Activated B cell treated with CpG ODN at 0.5 μM for 24 hours (primary cell): Measurements from ENCODE around the gene PPFIA1. TPM values are rescaled to one million over a fixed set of nuclear protein-coding genes. Genes with fewer than 3 reads are reported as not detected.

Source experiments
- ATAC-seq: fragments of 200-7000 bp; cut with Tn5 transposase; one replicate; pipeline ENCODE4 v1.10.0; 2021; ENCODE audit warnings: low read depth, mild to moderate bottlenecking, moderate library complexity
- CTCF ChIA-PET: fragments of 350-600 bp; sonication (Branson Sonifier 250); formaldehyde crosslinking; loops from one replicate; lab custom pipeline; 2021; ENCODE audit warnings: antibody characterized with exemption; lab: Charles Lee
- POLR2A ChIA-PET: fragments of 350-600 bp; sonication (Branson Sonifier 250); formaldehyde crosslinking; loops from one replicate; lab custom pipeline; 2021; ENCODE audit warnings: antibody characterized with exemption; lab: Charles Lee
- DNase-seq: peaks from one replicate; pipeline ENCODE4 v3.0.0; 2022
- H3K27ac Mint-ChIP-seq: one replicate; pipeline ENCODE4 v1.8.0; 2020; ENCODE audit warnings: mixed read lengths
- H3K27me3 Mint-ChIP-seq: one replicate; pipeline ENCODE4 v1.8.0; 2021; ENCODE audit warnings: mixed read lengths
- H3K36me3 Mint-ChIP-seq: one replicate; pipeline ENCODE4 v1.8.0; 2021; ENCODE audit warnings: low read depth, mixed read lengths
- H3K4me1 Mint-ChIP-seq: one replicate; pipeline ENCODE4 v1.8.0; 2021; ENCODE audit warnings: mixed read lengths
- H3K4me3 Mint-ChIP-seq: one replicate; pipeline ENCODE4 v1.8.0; 2020; ENCODE audit warnings: mild to moderate bottlenecking, mixed read lengths
- H3K9me3 Mint-ChIP-seq: one replicate; pipeline ENCODE4 v1.8.0; 2020; ENCODE audit warnings: mixed read lengths
- CTCF ChIP-seq: fragments of 200-600 bp; IDR thresholded peaks from one replicate; pipeline ENCODE4 v1.8.0; 2022; ENCODE audit warnings: antibody characterized with exemption, mild to moderate bottlenecking
- intact Hi-C: fragments of 100-400 bp; cut with micrococcal nuclease; formaldehyde crosslinking; loops from one replicate; pipeline ENCODE4 v1.15.1; 2024
- total RNA-seq: library from RNA; stranded (reverse); gene quantifications from 2 replicates; pipeline ENCODE4 v1.2.3, GENCODE V29; 2022

The PPFIA1 gene
- total RNA-seq, 1 donor from 2014 or later = 53.3 TPM

GRCh38 chr11:70358753-70359152, 88.3 kb downstream of the PPFIA1 start:
- Mint-ChIP-seq H3K36me3 (peaks cover 90% of the 10 kb centered on the region), H3K4me3 (no peak overlapping the region), H3K9me3 (no peaks in the 10 kb centered on the region), H3K27me3 (no peaks in the 10 kb centered on the region), H3K27ac (no peak overlapping the region), H3K4me1 (no peaks in the 10 kb centered on the region)
- POLR2A ChIA-PET = no interaction called here
- CTCF ChIA-PET = no interaction called here
- no peak for ATAC-seq
- no peak for TF ChIP-seq CTCF
- intact Hi-C loops = no loop called here
- no peak for DNase-seq

- Mint-ChIP-seq H3K9me3 (no peaks in the 10 kb centered on the region), H3K36me3 (peaks cover 87% of the 10 kb centered on the region), H3K4me3 (no peak overlapping the region), H3K4me1 (peaks cover 2% of the 10 kb centered on the region), H3K27me3 (no peaks in the 10 kb centered on the region), H3K27ac (no peak overlapping the region)
- TF ChIP-seq CTCF = no peak
- DNase-seq (no peak), ATAC-seq (no peak)
- POLR2A ChIA-PET = no interaction called here
- intact Hi-C loops = no loop called here
- CTCF ChIA-PET = no interaction called here
These were observed 89.1 kb downstream of the PPFIA1 start for GRCh38 chr11:70359451-70360205.

GRCh38 chr11:70360211-70360610, 89.7 kb downstream of the PPFIA1 start:
- H3K9me3 Mint-ChIP-seq = no peaks in the 10 kb centered on the region
- POLR2A ChIA-PET = no interaction called here
- H3K27me3 Mint-ChIP-seq = no peaks in the 10 kb centered on the region
- ATAC-seq (no peak), DNase-seq (no peak)
- no peak for TF ChIP-seq CTCF
- peaks cover 8% of the 10 kb centered on the region for H3K4me1 Mint-ChIP-seq
- intact Hi-C loops = no loop called here
- H3K27ac Mint-ChIP-seq = no peak overlapping the region
- H3K4me3 Mint-ChIP-seq = no peak overlapping the region
- CTCF ChIA-PET = no interaction called here
- H3K36me3 Mint-ChIP-seq = peaks cover 87% of the 10 kb centered on the region

GRCh38 chr11:70364178-70364577, 93.7 kb downstream of the PPFIA1 start:
- no peak for DNase-seq
- Mint-ChIP-seq H3K27me3 (no peaks in the 10 kb centered on the region), H3K4me3 (no peak overlapping the region), H3K27ac (no peak overlapping the region), H3K9me3 (no peaks in the 10 kb centered on the region), H3K36me3 (peaks cover 69% of the 10 kb centered on the region), H3K4me1 (peaks cover 14% of the 10 kb centered on the region)
- ChIA-PET POLR2A (no interaction called here), CTCF (no interaction called here)
- no peak for TF ChIP-seq CTCF
- intact Hi-C loops = no loop called here
- ATAC-seq = no peak

- intact Hi-C loops = no loop called here
- Mint-ChIP-seq H3K4me1 (peaks cover 14% of the 10 kb centered on the region), H3K9me3 (no peaks in the 10 kb centered on the region), H3K27me3 (no peaks in the 10 kb centered on the region), H3K27ac (no peak overlapping the region), H3K4me3 (peak overlapping the region; percentile 32), H3K36me3 (peaks cover 65% of the 10 kb centered on the region)
- no peak for TF ChIP-seq CTCF
- ATAC-seq (peak; percentile 47), DNase-seq (no peak)
- POLR2A ChIA-PET = no interaction called here
- CTCF ChIA-PET = no interaction called here
These were observed 94.5 kb downstream of the PPFIA1 start for GRCh38 chr11:70364745-70365543.
